GM18508 (cell line): ENCODE measurements around the gene PIP4K2C.
A peak's percentile ranks its signal among the peaks of the same experiment; 100 is the strongest.

Source experiments
- ATAC-seq: cut with Tn5 transposase; IDR thresholded peaks from one replicate; pipeline ENCODE4 v1.9.1; 2021; ENCODE audit warnings: moderate number of reproducible peaks; ENCODE audit not compliant: insufficient read depth, unreplicated experiment

The PIP4K2C gene

DNA sequence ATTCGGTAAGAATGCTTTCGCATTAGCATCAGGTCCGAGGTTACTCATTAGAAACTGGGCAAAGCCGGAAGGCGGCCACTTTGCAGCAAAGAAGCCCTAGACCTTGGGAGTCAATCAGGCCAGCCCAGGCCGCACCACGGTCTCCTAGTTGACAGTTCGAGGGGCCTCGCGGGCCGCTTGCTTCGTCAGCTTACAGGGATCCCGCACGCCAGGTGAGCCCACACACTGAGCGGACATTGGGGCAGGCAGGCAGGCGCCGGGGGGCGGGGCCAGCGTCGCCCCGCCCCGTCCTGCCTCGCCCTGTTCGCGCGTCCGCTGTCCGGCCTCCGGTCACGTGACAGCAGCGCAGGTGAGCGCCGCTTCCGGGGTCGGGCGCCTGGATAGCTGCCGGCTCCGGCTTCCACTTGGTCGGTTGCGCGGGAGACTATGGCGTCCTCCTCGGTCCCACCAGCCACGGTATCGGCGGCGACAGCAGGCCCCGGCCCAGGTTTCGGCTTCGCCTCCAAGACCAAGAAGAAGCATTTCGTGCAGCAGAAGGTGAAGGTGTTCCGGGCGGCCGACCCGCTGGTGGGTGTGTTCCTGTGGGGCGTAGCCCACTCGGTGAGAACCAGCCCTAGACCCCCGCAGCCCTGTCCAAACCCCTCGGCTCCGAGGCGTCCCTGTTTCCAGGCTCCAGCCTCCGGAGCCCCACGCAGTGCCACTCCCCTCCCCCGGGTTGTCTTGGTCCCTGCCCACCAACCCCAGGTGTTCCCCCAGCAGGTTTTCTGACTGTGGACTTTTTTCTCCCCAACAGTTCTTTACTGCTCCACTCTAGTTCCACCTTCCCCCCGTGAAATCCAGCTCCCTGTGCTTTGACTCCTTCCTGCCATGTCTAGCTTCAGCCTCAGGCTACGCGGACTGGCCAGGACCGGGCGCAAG lies at the start of gene PIP4K2C:
Gene PIP4K2C (plus strand): TSS at position 329 of the 918 bp plus-strand sequence. CDS start 98 bp downstream, at position 427.
- peak; percentile 58 for ATAC-seq

DNA sequence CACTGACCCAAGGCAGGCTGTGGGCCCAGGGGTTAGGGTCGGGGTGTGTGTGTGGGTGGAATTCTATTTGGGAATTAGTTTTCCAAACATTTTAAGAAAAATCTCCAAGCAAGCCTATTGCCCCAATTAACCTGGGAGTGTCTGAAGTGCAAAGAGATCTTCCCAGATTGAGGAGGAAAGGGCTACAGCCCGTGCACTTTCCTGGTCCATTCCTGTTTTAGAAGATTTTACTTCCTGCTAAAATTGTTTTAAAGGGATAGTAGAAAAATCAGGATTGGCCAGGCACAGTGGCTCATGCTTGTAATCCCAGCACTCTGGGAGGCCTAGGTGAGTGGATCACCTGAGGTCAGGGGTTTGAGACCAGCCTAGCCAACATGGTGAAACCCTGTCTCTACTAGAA lies 49.3 kb upstream of the PIP4K2C start:
- ATAC-seq, result no peak

DNA sequence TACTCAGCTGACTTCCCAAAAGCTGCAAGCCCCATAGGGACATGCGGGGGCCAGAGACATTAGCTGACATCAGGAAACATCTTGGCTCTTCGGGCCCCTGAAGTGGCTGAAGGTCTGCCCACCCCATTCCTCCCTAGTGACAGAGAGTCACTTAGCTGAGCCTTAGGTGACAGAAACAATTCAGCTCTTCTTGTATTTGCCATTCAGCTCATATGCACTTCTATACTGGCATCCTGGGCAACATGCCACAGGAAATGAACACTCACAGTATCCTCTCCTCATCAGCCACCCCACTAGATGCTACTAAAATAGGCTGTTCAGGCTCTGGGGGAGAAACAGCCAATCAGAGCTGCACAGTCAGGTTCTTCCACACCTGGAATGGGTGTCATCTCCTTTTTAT lies 47.4 kb upstream of the PIP4K2C start:
- no peak for ATAC-seq

DNA sequence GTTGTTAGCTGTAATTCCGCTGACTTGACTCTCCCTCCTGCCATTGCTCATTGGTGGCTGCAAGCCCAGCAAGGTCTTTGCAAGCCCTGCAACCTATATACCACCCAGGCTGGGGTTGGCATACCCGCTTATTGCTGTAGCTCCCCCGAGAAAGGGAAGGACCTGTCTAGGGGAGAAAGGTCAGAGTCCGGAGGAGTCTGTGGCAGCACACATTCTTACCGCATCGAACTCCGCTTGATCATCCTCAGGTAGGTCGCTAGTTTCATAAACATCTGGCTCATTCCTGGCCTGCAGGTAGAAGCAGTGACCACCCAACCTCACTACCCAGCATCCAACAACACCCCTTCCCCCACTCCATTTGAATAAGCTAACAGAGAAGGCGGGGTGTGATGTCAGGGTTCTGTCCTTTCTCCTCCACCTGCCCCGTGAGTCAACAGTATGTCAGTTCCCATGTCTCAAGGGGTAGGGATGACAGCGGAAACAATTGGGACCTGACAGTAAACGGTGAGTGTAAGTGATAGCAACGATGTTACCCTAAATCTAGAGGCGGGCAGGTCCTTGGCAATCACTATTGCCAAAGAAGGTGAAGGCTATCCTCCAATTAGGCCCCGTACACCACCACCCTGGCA lies 45.1 kb upstream of the PIP4K2C start:
- no peak for ATAC-seq

DNA sequence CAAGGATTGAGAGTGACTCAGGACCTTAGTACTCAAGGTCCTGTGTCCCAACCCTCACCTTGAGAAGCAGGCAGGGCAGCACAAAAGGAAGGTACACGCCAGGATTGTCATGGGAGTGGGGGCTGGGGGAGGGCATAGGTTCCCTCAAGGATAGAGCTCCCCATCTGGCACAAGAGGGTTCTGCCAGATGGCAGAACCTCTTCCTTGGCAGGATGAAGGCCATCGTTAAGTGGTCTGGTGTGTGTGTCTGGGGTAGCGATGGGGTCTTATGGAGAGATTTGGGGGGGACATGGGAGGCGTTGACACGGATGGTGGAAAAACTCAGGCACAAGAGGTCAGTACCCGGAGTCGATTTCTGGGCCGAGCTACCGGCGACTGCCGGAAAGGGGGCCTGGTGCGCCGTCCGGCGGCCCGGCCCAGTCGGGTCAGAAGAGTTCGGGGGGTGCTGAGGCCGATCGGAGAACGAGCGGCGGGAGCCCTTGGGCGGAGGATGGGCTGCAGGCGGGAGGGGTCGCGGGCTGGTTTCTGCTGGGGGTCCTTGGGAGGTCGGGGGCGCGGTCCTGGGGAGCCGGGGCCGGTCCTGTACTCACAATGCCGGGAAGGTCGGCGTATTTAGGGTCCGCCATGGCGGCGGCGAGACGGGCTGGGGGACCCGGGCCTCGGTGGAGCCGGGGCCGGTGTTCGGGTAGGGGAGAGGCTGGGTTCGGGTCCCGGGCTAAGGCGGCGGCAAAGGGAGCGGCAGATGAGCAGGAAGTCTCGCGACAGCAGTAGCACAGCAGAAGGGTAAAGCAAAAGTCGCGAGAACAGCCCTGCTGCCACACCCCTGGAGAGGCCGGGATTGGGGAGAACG lies 44.3 kb upstream of the PIP4K2C start, which contains the start of gene DCTN2:
Gene DCTN2 (minus strand): TSS at position 755 of the 850 bp plus-strand sequence. CDS start 129 bp downstream, at position 626.
- peak; percentile 96 for ATAC-seq

DNA sequence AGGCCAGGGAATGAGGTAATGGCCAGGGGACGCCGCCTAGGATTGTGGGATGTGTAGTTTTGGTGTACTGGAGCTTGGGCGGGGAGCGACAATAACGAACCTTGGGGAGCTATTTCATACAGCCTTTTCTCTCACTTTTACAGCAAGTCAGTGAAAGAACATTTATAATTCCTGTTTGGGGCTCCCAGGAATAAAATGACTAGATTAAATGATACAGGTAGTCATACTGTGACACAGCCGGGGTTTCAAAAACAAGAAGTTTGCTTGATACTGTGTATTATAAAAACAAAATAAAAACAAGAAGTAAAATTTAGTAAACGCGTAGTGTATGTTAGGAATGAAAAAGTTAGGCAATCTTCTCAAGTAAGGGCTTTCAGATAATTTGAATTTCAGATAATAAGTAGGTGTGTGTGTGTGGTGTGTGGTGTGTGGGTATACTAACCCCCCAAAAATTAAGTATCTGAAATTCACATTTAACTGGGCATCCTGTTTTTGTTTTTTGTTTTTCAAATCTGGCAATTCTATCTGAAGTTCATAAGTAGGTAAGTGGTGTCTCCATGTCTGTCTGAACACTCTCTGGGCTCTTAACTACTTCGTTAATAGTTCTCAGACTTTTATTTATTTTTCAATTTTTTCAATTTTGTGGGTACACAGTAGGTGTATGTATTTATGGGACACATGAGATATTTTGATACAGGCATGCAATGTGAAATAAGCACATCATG lies 43.5 kb upstream of the PIP4K2C start:
- ATAC-seq, result no peak

DNA sequence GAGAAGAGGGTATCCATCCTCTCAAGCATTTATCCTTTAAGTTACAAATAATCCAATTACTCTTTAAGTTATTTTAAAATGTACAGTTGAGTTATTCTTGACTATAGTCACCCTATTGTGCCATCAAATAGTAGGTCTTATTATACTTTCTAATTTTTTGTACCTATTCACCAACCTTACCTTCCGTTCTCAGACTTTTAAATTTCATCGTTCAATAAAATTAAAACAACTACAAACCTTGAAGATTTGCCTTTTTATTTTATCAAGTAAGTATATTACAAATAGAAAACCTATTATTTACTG lies 43.0 kb upstream of the PIP4K2C start:
- ATAC-seq, result no peak

DNA sequence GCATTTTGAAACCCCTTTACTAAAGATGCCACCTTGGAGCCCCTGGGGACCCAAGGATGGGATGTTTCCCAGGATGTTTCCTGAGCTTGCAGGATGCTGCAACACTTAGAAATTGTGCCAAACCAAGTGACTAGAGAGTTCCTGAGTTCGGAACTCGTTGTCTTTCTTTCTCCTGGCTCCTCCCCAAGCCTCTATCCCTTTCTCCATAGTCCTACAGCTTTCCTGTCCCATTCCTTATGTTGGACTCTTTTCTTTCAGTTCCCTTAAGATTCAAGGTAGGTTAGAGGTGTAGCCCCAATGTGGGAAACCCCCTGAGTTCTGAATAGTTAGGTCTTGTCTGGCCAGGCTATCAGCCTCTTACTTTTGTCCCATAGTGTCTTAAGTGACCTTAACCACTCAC lies 42.5 kb upstream of the PIP4K2C start:
- ATAC-seq, result no peak

DNA sequence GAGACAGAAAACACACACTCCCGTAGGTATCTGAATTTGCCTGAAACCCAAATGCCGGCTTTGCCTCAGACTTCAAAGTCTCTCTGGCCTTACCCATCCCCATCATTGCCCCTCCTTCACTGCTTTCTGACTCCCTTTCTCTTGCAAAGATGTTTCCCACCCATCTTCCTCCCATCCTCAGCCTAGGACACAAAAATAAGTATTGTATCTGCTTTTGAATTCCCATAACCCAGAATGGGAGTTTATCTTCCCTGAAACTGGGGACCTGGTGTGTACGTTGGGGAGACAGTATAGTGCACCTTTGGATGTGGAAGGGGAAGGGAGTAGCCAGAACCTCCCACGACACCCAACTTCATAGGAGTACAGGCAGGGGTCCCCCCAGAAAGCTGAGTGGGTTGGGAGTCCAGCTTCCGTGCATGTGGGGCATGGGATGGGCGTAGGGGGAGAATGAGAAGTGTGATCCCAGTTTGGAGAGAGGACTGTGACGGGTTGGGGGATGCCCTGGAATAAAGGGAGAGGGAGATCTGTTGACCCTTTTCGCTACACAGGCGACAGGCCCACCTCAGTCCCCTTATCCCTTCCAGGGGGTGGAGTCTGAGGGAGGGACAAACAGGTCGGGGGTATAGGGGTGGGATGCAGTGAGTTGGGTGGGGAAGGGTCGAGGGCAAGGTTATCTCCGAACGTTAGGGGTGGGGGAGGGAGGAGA lies 41.6 kb upstream of the PIP4K2C start:
- ATAC-seq, result no peak

DNA sequence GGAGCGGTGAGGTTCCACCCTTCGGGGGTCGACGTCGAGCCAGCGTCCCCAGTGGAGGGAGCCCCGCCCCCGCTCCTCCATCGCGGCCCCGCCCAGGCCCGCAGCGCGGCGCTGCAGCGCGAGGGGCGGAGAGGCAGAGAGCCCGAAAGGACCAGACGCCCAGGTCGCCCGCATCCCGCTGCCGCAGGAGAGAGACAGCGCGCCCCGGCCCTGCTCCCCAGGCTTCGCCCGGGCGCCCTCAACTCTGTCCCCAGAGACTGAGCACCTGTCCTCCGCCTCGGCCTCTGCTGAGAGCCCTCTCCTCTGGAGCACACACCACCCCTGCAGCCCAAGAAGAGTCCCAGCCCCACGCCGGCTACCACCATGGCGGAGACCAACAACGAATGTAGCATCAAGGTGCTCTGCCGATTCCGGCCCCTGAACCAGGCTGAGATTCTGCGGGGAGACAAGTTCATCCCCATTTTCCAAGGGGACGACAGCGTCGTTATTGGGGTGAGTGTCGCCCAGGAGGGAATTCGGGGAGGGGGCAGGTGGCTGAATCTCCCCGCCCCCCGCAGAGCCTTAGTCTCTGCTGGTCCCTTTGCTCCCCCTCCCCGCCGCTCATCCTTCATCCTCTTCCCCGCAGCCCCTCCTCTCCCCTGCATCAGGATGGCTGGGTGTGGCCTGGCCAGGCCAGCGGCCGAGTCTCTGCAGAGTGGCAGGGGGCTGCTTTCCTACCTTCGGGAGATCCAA lies 40.9 kb upstream of the PIP4K2C start, which contains the start of gene KIF5A:
Gene KIF5A (plus strand): TSS at position 136 of the 732 bp plus-strand sequence. CDS start 228 bp downstream, at position 364.
- no peak for ATAC-seq

DNA sequence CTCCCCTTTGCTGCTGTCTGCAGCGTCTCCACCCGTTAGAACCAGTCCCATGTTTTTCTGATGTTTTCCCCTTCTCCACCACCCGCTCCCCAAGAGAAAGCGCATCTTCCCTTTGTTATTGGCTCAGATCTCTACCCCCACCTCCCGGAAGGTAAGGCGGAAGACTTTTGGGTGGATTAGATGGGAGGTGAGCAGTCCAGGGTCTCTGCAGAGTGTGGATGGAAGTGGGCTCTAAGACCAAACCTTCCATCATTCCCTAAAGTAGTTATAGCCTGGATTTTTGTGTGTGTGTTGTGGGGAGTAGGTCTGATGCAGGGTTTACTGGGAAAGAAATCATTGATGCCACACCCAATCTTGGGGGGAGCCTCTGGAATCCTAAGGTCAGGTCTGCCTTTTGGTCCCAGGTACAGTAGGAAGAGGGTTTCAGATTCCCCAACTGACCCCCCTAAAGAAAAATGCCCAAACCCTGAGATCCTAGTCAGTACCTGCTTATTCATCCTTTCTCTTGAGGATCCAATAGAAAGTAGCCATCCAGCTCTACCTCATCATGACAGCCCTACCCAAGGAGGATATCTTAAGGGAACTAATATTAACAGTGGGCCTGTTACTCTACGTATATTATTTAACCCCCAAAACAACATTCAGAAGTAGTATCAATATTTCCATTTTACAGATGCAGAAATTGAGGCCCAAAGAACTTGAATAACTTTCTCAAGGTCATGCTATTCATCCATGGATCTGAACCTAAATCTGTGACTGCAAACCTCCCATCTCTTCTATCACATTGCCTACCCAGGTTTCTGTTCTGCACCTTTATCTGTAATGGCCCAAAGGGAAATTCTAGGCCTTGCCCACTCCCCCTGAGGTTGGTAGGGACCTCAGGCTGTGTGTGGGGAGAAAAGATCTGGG lies 40.1 kb upstream of the PIP4K2C start:
- ATAC-seq, result no peak

DNA sequence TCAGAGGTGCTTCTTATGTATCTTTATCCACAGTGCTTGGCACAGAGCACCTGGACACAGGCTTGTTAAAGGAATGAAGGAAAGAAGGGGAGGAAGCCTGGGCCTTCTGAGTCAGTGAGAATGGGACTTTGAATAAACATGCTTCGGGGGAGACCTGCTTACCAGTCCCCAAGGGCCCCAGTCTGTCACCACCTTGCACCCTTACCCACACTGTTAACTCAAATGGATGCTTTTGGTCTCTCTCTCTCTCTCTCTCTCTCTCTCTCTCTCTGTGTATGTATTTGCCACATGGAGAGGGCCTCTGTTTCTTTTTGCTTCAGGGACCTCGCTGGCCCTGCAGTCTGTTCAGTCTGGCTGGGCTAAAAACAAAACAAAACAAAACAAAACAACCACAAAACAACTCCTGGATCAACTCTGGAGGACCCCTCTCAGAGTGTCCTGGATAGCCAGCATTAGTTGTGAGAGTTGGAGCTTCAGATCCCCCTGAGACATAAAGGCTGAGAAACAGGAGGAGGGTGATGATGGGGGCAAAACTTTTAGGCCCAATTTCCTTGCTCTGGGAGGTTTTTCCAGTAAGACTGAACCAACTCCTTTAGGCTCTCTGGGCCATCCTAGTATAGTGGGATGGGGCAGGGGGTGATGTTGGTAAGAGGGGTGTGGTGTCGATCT lies 39.2 kb upstream of the PIP4K2C start:
- ATAC-seq, result no peak

DNA sequence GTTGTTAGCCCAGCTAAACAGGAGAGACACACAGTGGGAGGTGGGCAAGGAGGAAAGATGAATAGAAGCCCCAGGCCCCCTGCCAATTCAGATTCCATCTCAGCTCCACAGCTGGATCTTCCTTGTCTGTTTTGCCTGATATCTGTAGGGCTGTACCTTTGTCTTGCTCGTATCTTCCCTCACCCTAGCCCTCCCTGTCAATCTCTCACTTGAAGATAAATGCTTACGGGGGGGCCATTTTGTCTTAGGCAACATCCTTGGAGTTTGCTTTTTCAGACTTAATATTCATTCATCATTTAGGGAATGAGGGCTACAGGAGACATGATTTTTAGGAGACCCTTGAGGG lies 38.7 kb upstream of the PIP4K2C start:
- ATAC-seq, result no peak

DNA sequence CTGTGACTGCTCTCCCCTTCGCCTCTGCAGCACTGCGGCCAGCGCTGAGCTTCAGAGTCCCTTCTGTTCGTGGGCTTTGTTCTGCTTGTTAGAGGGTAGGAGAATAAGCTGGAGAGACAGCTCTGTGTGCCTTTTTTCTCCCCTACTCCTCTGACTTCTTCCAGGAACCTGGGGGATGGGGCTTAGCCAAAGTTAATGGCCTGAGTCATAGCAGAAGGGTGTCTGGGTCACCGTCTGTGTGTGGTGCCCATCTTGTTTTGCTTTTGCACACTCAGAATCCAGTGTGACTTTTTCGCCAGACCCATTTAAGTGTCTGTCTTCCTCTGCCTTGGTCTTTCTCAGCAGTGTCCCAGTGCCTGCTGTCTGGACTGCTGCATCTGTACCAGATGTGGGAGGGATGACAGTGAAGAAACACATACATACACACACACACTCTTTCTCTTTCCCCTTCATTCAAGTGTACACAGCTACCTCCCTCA lies 38.1 kb upstream of the PIP4K2C start:
- no peak for ATAC-seq

DNA sequence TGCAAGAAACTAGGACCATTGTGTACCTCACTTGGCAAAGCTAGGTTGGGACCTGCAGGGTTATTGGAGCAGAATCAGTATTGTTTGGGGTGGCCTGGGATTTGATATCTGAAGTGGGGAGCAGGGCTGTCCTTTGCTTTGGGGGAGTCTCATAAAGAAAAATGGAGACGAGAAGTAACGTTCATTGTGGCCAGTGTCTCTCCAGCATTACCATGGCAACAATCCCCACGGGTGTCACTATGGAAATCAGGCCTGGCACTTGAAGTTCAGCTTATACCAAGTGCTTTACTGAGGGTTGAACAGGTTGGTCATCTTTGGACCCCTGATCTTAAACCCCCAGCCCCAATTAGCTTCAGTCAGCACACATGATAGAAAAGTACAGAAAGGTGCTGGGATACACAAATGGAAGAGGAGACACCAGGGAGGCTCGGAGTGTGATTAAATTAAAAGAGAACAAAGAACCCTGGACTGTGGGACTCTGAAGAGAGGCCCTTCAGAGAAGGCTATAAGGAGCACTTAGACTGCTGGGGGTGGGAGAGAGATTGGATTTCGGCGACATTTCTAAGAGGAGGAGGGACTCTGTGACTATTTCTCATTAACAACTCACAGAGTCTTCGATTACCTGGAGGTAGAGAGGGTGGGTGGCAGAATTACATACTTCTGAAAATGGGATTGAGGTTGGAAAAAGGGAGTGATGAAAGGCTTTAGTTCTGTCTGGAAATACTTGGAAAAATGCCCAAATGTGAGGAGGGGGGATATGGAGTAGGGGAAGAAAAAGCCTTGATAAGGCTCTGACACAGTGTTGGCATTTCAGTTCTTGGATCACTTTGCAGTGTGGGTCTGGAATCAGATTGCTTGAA lies 37.4 kb upstream of the PIP4K2C start:
- ATAC-seq, result no peak

DNA sequence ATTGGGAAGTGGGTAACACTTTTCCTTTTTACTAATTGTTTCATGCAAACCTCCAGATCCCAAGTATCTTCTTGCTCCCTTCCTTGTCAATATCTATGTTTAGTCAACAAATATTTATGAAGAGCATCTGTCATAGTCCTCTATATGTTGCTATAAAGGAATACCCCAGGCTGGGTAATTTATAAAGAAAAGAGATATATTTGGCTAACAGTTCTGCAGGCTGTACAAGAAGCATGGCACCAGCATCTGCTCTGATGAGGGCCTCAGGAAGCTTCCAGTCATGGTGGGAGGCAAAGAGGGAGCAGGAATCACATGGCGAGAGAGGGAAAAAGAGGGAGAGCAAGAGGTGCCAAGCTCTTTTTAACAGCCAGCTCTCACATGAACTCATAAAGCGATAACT lies 36.5 kb upstream of the PIP4K2C start:
- ATAC-seq, result no peak
